ENCODE data around the gene BCKDHB.
"Not testable (repeated sequence)": the region's sequence is repeated elsewhere in the genome, so short reads cannot be mapped to it uniquely, and the experiment has no call there.

The BCKDHB gene

DNA sequence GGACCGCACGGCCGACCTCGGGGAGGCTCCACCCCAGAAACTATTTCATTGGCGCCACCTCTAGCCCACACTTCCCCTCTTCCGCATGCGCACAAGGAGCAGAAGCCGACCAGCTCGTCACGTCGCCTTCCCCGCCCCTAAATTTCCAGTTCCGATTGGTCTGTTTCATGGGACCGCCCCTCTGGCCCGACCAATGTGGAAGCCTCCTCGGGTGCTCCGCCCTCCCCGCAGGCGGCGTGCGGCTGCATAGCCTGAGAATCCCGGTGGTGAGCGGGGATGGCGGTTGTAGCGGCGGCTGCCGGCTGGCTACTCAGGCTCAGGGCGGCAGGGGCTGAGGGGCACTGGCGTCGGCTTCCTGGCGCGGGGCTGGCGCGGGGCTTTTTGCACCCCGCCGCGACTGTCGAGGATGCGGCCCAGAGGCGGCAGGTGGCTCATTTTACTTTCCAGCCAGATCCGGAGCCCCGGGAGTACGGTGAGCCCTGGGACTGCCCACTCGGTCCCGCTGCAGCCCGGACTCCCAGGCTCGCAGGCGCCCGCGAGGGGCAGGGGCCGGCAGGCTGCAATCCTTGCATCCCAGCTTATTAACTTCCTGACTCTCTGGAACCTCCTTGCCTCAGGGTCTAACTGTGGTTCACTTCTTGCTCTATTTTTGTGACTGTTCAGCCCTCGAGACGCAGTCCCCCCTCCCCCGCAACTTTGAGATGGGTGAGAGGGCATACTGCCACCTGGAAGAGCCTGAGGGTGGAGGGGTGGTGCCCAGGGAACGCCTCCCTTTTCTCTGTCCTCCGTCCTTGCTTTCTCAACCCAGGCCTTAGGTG is at the start of gene BCKDHB:
Gene BCKDHB (plus strand): TSS at position 254 of the 818 bp plus-strand sequence. CDS start 23 bp downstream, at position 277.
- DNase-seq: peak; percentile 98

DNA sequence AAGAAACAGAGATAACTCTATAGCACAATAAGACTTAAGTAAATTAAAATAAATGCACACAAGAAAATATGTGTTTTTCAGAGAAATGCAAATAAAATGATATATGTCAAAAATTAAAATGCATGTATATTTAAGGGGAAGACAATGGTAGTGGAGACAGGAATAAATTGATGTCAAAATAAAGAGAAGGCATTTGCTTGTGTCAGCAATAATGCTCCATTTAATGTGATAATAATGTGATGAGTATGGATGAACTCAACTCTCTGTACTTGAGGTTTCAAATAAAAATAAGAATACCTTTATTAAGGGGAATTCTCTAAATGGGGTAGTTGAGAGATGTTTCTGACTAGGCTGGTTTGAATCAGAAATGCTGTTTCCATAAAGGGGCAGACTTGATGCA is 45.7 kb upstream of the BCKDHB start:
- DNase-seq: no peak

DNA sequence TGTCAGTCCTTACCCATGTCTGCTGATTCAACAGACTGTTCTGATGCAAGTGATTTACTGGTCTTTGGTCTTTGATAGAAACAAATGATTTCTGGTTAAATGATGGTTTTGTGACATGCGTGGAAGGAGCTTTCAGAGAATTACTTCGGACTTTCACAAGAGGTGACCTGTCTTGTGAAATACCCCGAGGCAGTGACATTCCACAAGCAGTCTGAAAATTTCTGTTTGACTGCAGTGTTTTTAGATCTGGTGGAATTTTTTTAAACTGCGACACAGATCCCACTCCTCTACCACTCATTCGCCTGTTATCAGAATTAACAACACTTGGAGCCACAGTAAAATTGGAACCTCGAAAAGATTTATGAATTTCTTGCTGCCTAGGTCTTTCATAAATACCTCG is 38.3 kb upstream of the BCKDHB start:
- not testable (repeated sequence) for DNase-seq

DNA sequence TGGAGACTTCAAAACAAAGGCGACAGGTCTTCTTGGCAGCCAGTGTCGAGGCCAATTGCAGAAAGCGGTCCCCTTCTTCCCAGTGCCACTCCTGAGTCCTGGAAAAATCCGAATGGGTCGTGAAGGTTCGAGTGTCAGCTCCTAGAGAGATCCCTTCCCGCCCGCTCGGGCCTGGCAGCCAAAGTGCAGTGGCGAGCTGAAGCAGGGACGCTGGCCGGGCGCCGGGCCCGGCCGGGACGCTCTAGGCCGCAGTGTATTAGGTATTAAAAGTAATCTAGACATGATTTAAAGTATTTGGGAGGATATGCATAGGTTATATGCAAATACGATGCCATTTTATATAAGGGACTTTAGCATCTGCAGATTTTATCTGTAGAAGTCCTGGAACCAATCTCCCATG is 36.0 kb upstream of the BCKDHB start:
- not testable (repeated sequence) for DNase-seq

DNA sequence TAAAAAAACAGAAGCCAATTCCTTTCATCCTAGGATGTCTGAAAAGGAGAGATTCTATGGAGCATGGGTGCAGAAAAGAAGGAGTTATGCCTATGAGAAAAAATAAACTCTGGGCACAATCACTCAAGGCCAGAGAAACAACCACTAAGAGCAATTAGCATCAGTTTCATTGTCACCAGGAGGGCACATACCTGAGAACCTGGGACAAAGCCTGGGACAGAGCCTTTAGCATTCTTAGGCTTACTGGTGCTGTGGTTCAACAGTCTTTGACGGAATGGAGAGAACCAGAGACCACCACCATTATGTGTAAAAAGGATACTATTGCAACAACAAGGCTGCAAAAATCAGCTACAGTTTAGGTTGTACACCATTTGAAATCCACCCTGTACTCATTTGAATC is 29.4 kb upstream of the BCKDHB start:
- no peak for DNase-seq

DNA sequence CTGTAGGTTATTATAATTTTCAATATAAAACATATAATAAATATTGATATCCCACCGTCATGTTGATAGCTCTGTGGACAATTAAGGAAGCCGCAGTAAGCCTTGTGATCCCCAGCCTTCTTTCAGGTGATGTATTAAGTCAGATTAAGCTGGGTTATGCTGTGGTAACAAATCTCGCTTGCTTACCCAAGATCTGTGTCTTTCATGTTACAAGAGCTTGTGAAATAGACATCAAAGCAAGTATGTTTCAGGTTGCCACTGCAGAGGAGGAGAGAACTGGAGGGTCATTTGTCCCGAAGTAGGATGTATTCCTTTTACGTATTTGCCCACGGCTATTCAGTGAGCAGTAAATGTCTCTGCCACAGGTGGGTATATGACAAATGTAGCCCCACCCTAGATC is 17.8 kb upstream of the BCKDHB start:
- no peak for DNase-seq

DNA sequence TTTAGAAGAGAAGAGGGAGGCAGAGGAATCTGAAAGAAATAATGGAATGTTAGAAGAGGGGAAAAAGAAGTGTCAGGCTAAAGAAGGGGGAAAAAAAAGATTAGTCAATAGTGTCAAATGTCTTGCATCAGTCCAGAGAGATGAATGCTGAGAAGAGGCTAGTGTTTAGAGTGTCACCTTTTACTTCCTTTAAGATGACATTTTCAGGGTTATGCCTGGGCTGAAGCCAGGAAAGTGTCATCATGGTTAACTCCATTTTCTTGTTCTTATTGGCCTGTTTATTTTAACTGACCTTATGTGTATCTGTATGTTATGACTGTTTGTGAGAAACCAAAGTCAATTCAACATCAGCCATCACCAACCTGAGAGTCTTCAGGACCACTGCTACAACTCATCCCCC is 15.0 kb upstream of the BCKDHB start:
- DNase-seq: no peak

DNA sequence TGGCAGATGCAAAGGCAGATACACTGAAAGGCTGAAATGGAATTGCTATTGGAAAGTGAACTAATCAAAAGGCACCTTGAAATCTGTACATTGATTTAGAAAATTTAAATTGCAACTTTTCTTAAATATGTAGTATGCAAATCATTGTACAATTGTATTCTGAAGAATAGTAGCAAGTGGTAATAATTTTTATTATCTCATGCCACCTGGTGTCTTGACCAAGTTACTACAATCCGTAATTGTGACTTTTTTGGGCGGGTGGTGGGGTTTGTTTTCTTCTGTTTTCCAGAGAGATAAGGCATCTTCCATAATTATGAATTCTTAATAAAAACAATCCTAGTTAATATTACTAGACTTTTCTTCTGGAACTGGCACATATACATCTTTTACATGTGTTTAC is 12.5 kb upstream of the BCKDHB start:
- DNase-seq: no peak

DNA sequence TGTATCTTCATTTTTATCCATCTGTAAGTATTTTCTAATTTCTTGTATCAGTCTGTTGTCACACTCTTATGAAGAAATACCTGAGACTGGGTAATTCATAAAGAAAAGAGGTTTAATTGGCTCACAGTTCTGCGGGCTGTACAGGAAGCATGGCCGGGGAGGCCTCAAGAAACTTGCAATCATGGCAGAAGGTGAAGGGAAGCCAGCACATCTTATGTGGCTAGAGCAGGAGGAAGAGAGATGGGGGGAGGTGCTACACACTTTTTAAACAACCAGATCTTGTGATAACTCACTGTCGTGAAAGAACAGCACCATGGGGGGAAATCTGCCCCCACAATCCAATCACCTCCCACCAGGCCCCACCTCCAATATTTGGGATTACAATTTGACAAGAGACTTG is 10.9 kb upstream of the BCKDHB start:
- DNase-seq: no peak

DNA sequence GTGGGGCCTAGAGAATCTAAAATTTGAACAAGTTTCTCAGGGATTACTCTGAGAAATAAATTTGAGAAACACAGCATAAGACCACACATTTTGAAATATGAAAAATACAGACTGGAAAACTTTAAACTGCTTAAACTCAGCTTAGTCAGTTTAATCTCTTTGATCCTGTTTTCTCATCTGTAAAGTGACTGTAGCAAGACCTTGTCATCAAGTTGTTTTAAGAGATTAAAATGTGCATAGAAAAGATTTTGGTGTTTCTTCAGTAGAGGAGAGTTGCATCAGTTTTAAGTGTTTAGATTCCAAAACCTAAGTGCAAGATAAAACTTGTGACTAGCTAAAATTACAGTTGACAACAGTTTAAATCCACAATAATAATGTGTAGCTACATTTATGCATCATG is 8.1 kb upstream of the BCKDHB start:
- DNase-seq: no peak

DNA sequence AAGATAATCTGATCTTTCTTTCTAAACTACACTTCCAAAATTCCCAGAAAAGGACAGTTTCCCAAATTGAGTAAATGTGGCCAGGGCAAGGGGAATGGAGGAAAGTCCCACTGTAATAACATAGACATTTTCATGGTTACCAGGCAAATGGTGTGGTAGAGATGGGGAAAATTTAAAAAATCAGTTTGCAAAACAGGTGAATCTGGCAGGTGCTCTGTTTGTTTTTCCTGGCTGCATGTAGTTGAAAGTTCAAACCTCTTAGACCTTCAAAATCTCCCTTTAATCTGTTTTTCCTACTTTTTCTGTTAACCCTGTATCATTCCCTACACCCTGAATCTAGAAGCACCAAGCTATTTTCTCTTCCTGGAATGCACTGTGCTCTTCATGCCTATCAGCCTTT is 2.0 kb upstream of the BCKDHB start:
- DNase-seq: no peak

DNA sequence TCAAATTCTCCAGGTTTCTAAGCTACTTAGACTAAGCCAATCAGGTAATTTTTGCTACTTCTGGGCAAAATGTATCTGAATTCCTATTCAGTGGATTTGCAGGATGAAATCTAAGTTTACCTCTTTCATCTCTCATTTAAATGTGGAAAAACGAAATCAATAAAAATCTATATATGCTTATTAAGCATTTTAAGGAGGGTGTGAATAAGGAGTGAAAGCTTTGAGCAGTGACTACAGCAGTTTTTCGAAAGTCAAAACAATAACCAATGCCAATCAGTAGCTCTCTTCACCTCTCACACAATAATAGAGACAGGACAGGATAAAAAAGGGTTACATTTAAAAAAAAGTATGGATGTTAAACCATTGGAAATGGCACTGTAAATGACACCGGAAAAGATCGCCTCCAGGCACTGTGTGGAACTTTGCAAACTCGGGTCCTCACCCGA is 476 bp upstream of the BCKDHB start:
- no peak for DNase-seq

DNA sequence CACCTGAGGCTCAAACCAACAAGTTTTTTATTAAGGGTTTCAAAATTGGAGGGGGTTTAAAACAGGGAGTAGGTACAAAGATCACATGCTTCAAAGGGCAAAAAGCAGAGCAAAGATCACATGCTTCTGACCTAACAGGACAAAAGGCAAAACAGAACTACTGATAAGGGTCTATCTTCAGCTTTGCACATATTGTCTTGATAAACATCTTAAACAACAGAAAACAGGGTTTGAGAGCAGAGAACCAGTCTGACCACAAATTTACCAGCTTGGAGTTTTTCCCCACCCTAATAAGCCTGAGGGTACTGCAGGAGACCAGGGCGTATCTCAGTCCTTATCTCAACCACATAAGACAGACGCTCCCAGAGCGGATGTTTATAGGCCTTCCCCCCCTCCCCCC is 16.1 kb downstream of the BCKDHB start:
- DNase-seq: not testable (repeated sequence)

DNA sequence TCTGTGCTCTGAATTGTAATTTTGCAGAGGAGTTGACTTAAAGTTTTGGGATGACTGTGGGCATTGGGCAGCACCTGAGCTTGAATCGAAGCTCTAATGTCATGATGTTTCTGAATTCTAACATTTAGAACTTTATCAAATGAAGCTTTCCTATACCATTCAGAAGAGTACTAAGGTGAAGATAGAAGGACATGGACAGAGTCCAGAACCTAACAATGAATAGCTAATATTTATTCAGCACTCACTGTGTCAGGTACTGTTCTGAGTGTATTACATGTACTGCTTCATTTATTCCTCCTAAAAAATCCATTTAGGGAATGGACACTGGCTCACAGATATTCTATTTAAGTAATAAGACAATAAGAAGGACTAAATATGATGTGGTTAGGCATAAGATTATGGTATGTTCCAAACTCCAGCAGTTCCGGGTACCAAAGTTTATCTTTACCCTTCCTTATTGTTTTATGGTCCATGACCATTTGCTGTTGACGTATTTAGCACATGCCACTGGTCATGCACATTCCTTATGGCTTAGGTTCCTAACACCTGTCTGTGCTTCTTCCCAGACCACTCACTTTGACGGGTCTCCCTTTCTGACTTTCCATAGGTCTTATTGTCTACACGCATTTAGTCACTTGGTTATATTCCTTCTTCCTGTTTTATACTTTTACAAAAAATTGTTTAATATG is 20.3 kb downstream of the BCKDHB start:
- no peak for DNase-seq

DNA sequence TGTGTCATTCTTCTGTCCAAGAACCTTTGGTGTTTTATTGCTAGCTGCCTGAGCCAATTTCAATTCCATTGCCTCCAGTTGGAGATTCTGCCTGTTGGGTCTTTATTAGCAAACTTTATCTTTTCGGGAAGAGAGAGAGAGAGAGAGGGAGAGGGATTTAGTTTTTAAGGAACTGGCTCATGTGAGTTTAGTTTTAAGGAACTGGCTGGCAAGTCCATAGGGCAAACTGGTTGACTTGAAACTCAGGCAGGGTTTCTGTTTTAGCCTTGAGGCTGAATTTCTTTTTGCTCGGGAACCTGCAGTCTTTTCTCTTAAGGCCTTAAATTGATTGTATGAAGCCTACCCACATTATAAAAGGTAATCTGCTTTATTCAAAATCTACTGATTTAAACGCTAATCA is 23.0 kb downstream of the BCKDHB start:
- DNase-seq: no peak

DNA sequence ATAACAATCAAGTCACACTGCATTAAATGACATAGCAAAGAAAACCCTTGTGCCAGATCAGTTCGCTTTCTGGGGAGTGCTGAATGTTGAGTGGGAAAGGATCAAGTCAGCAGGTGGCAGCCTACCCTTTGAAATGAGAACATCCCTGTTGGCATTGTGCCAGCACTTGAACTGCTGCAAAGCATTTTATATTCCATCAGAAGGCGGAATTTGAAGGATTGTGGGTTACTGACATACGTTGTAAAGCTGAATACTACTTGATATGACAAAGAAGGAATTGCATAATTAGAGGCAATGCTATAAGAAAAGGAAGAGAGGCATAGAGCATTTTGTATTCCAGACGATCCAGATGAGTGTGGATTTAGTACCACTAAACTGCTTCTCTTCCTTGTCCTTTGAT is 26.5 kb downstream of the BCKDHB start:
- DNase-seq: peak; percentile 48

DNA sequence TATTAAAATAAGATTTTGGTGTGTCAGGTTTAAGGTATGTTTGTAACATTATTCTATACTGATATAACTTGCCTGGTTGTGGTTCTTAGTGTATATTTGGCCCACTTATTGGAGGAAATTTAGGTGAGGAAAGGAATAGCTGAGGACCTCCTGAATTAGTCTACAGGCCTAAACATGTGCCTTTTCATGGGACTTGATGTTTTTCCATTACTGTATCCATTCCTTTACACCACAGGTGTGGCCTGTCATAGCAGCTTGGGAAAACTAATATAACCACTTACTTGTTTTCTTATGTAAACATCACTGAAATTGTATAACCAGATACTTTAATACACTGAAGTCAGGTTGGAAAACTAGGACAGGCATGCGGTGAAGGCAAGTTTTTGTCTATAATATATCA is 27.6 kb downstream of the BCKDHB start:
- no peak for DNase-seq

DNA sequence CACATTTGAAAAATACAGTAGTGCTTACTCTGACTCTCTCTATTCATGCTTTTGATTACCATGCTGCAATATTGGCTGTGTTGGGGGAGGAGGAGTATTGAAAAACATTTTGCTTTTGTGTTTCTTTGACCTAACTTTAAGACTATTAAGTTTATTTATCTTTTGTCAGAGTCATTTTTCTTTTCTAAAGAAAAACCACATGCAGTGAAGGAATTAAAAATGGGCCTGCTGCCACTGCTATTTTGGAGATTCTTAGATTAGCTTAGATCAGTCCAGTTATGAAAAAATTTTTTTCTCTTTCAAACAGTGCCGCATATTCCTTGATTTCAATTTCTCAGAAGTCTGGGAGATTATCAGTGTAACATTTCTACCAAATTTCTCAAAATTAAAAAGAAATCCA is 36.1 kb downstream of the BCKDHB start:
- DNase-seq: no peak

DNA sequence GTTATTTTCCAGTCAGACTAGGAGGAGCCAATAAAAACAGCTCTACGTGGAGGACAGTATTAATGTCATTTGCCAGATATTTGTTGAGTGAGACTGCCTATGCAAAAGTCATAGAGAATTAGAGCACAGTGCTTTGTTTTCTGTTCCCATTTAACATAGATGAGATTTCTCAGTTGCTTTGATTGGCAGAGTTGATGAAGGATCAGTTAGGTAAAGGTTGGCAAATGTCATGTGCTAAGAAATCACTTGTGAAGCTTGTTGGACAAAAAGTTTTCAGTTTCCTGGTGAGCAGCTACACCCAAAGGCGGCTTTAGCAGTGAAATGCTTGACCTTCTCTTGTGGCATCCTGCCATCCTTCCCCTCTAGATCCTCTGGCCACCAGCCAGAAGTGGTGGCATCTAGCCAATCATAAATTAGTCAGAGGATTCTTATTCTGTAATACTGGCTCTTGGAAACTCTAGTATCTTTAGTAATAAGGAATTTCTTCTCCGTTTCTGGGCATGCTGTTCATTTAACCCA is 37.0 kb downstream of the BCKDHB start:
- DNase-seq: no peak

DNA sequence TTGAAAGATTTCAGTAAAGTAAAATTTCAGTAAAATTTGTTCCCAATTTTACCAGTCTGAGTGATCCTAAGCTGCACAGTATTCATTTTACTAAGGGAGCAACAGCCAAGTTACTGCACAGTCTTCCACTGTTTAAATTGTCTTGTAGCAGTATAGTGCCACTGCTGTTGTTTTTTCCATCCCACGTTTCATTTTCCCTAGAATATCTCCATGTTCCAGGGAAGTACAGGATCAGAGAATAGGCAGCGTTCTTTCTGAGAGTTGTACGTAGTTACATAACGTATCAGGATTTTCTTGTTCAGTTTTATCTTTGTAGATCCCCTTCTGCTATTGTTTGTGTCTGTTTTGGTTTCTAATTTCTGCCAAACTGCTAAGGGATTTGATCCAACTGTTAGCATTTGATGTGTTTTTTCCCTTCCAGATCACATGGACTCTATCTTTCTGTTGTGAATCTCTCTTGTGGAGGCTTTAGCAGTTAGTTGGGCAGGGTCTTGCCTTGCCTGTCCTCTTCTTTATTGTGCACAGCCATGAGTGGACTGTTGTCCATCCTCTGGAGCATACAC is 38.4 kb downstream of the BCKDHB start:
- DNase-seq: no peak

DNA sequence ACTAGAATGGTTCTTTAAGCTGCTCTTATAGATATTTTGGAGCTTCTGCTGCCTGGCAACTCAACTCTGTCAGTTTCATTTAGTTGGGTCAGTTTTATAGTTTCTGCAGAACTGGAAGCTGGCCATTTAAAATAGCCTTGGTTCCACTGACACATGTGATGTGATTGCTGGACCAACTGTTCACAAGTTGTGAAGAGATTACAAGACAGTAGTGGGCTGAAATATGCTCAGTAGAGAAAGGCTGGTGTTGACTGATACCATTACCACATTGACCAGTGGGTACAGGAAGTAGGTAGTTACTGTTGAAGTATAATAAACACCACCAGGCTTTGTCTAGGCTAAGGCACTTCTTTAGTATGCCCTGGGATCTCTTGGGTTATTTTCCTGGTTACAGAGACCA is 39.0 kb downstream of the BCKDHB start:
- DNase-seq: no peak

DNA sequence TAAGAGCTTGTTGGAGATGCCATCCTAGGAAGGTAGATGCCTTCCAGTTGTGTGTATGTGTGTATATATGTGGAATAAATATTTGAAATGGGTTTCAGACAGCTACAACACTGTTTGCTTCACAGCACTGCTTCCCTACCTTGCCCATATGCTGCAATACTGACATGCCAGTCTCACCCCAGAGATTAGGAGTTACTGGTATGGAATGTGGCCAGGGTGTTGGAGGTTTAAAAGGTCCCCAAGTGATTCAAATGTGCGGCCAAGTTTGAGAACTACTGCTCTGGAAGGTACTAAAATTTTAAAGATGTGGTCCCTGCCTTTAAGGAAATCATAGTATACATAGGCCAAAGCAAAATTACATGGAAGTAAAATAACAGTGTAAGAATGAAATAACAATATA is 39.5 kb downstream of the BCKDHB start:
- no peak for DNase-seq

DNA sequence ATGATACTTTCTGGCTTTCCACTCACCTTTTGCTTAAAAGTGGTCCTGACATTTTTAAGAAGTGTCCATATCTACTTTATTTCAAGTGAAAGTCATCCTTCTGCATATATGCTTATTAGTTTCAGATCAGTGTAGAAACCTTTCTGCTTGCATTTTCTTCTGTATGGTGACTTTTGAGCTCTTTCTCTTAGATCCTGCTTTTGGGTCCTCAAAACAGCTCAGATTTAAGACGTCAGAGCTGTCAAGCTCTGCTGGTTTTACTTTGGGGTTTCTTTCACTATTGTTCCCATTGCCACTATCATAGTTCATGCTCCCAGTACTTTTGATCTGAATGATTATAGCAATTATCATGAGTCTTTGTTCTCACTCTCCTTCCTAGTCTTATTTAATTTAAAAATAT is 41.7 kb downstream of the BCKDHB start:
- no peak for DNase-seq

DNA sequence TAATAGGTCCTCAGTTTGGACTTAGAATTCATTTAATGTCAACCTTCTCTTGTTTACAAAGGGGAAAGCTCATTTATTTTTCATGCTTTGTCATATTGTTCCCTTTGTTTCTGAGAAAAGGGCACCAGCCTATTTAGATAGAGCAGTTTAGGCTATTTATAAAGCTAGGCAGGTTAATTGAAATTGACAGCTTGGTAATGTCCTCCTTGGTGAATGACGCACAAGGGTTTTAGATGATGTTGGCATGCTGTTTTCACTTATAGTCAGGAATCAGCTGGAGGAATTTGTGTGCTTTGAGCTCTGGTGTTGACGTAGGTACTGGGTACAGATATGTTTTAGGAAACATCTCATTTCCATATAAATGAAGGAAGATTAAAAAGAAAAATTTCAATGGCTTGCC is 45.2 kb downstream of the BCKDHB start:
- DNase-seq: no peak

Data from activated CD4-positive, alpha-beta T cell treated with anti-CD3 and anti-CD28 coated beads for 48 hours (primary cell).